Head of caudate nucleus (tissue), 42 donors: ENCODE results near the gene LGR6.
"Not testable (repeated sequence)": the region's sequence is repeated elsewhere in the genome, so short reads cannot be mapped to it uniquely, and the experiment has no call there.

Experiments used
- DNase-seq, 42 donors: peaks; one replicate each; pipeline versions ENCODE4 v3.0.0 to v3.0.0-alpha.2; 2020 to 2021; ENCODE audit warnings: mixed read lengths in 7 of 42
- intact Hi-C: fragments of 100-400 bp; cut with DNase I; formaldehyde crosslinking; loops from one replicate; pipeline ENCODE4 v1.15.0; 2022

The LGR6 gene

DNA sequence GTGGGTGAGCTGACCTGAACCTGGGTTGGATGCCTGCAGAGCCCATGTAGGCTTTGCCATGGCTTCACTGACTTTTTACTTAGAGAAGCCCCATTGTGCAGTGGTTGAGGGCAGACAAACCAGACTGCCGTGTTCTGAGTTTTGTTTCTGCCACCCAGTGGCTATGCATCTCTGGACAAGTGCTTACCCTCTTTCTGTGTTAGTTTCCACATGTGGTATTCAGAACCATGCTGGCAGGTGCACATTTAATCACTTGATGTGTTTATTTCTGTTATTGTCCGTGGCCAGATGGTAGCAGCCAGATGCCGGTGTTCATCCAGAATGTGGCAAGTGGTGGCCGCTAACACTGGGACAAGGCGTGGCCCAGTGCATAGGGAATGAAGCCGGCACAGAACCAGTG, 22.9 kb upstream of the LGR6 start:
- intact Hi-C loops, result no loop called here
- DNase-seq, result no peak

DNA sequence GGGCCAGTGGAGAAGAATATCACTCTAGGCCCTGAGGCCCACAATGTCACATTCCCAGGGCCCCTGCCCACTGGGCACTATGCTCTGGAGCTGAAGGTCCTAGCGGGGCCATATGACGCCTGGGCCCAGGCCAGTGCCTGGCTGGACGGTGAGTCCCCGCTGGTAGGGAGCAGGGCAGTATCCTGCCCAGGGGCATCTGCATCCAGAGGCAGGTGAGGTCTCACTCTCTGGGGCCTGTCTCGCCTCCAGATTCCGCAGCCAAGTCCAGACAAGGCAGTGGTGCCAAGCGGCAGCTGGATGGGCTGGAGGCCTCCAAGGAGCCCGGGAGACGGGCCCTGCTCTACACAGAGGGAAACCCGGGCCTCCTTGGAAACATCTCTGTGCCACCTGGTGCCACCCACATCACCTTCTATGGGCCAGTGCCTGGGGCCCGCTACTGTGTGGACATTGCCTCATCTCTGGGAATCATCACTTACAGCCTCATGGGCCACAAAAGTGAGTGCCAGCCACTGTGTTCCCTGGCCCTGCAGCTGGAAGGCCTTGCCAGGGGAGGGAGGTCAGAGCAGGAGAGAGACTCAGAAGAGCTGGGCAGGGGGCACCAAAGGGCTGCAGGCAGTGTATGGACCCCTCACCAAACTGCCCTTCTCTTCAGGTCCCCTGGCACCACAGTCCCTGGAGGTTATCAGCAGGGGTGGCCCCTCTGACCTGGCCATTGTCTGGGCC, 22.1 kb upstream of the LGR6 start:
- no peak for DNase-seq
- intact Hi-C loops, result no loop called here

DNA sequence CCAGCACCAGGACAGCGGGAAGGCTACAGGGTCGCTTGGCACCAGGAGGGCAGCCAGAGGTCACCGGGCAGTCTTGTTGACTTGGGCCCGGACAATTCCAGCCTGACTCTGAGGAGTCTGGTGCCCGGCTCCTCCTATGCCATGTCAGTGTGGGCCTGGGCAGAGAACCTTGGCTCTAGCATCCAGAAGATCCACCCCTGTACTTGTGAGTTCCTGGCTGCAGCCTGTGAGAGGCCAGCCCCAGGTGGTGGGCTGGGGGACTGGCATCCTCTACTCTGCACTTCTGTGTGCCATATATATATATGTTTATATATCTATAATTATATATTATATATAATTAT, 21.6 kb upstream of the LGR6 start:
- intact Hi-C loops, result no loop called here
- no peak for DNase-seq

- intact Hi-C loops, result no loop called here
Observed at GRCh38 chr1:202173993-202174392, 19.6 kb upstream of the LGR6 start.

GRCh38 chr1:202176949-202177927, 16.4 kb upstream of the LGR6 start:
- intact Hi-C loops, result no loop called here
- DNase-seq, result no peak

More at GRCh38 chr1:202173993-202174392, 19.6 kb upstream of the LGR6 start:
- no peak for DNase-seq

- DNase-seq, result no peak
- intact Hi-C loops, result loop anchor here (5.0 to 10.0 kb wide), 2 partner anchors 132 to 545 kb away; no protein-coding TSS in a partner anchor
Observed at GRCh38 chr1:202179828-202180750, 13.5 kb upstream of the LGR6 start.

- intact Hi-C loops, result loop anchor here (5.0 to 10.0 kb wide), 2 partner anchors 132 to 544 kb away; no protein-coding TSS in a partner anchor
- not testable (repeated sequence) for DNase-seq
Observed at GRCh38 chr1:202180751-202181139, 12.9 kb upstream of the LGR6 start.

DNA sequence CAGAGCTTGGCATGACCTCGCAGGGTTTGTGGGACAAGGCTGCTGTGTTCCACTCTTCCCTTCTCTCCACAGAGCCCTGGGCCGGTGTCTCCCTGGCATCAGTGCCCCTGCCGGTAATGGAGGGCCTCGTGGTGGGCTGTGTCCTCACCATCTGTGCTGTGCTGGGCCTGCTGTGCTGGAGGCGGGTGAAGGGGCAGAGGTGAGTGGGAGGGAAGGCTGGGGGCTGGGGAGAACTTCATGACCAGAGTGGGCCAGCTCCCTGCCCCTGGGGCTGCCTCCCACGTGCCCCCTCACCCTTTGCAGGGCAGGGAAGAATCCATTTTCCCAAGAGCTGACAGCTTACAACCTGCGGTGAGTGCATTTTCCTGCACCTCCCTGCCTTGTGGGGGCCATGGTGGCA, 12.0 kb upstream of the LGR6 start:
- no peak for DNase-seq
- intact Hi-C loops, result loop anchor here (5.0 to 10.0 kb wide), 2 partner anchors 131 to 543 kb away; no protein-coding TSS in a partner anchor

GRCh38 chr1:202182040-202182877, 11.3 kb upstream of the LGR6 start:
- intact Hi-C loops, result loop anchor here (5.0 to 10.0 kb wide), 2 partner anchors 130 to 543 kb away; no protein-coding TSS in a partner anchor
- DNase-seq, result no peak

DNA sequence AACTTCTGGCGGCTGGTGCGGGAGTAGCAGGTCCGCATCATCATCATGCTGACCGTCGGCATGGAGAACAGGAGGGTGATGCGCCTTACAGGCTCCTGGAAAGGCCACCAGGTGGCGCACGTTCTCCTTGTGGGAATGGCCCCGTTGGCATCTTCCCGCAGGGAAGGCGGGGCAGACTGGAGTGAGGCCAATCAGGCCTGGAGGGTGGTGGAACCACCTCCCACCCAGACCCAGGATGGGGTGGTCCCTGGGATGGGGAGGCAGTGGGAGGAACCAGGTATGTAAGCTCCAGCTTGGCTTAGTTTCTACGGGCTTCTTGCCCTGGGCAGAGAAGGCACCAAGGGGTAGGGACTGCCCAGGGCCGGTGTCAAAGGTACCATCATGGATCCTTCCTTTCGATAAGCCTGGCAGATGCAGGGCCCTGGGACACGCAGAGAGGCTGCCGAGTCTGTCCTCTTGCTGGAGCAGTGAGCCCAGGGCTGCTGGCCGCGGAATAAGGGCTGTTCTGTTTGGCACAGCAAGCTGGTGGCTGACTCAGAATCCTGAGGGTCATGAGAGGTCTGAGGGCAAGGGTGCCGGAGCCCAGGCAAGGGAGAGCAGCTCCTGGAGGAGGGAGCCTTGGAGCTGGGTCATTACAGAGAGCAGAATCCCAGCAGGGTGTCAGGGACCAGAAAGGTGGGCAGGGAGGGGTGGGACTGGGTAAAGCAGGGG, 8.7 kb upstream of the LGR6 start:
- DNase-seq, result peak; percentile 67 to 95 (median 87)
- intact Hi-C loops, result loop anchor here (5.0 to 10.0 kb wide), 2 partner anchors 127 to 540 kb away; no protein-coding TSS in a partner anchor

- intact Hi-C loops, result loop anchor here (10.0 kb wide), 1 partner anchor 538 kb away; no protein-coding TSS in a partner anchor
- no peak for DNase-seq
Observed at GRCh38 chr1:202186327-202186726, 7.3 kb upstream of the LGR6 start.

DNA sequence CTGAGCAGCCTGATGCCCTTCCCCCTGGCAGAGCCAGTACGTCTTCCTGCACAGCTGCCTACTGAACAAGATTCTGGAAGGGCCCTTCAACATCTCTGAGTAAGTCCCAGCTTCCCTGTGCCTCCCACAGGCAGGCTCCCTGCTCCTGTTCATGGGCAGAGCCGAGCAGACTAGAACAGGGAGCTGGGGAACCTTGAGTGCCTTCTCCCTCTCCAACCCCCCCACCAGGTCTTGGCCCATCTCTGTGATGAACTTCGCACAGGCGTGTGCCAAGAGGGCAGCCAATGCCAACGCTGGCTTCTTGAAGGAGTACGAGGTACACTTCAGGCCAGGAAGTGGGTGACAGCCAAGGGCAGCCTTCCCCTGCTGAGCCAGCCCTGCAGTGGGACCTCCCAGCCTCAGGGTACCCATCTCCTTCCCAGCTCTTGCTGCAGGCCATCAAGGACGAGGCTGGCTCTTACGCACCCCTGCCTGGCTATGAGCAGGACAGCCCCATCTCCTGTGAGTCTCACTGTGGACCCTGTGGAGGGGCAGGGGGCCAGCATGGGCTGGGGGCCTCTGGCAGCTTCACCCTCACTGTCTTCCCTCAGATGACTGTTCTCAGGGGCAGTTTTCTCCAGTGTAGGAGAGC, 6.4 kb upstream of the LGR6 start:
- DNase-seq, result peak in 27 of 42 donors; percentile 16 to 77 (median 44)
- intact Hi-C loops, result loop anchor here (10.0 kb wide), 1 partner anchor 538 kb away; no protein-coding TSS in a partner anchor

- DNase-seq, result no peak
- intact Hi-C loops, result loop anchor here (10.0 kb wide), 1 partner anchor 537 kb away; no protein-coding TSS in a partner anchor
Observed at GRCh38 chr1:202187697-202188407, 5.7 kb upstream of the LGR6 start.

- peak; percentile 49 to 92 (median 82) for DNase-seq
Observed at GRCh38 chr1:202189001-202189790, 4.4 kb upstream of the LGR6 start.

More at GRCh38 chr1:202189001-202189790, 4.4 kb upstream of the LGR6 start:
- intact Hi-C loops, result loop anchor here (10.0 kb wide), 1 partner anchor 536 kb away; no protein-coding TSS in a partner anchor
